ENCODE data around the gene TBC1D8B. TPM values are rescaled to one million over a fixed set of nuclear protein-coding genes. Genes with fewer than 3 reads are reported as not detected.

TBC1D8B gene
- polyA plus RNA-seq, 2 of the 4 experiments (the other 2 are of a cell fraction), result 2.9 to 3.3 TPM

DNA sequence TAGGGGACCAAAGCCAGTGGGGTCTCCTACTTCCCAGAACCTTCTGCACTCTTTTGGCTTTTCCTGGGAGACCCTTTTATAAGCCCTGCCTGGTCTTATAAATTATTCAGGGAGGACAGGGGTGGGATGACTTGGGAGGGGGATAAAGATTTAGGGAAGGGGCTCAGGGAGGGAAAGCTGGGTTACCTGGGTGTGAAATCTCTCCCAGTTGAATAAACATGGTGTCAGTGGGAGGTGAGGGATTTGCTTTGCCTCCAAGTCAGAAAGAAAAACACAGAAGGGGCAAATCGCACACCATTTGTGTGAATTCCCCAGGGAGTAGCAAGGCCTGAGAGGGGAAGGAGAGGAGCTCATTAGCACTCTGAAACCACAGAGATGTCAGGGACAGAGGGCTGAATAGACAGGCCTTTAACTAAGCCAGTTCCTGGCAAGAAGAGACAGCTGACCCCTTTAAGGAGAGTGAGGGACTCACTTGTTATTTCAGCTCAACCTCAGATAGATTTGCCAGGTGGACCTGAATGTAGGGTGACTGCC lies 100.9 kb downstream of the TBC1D8B start, which contains the start of gene RIPPLY1:
RIPPLY1 (minus strand) TSS at position 51 of the 534 bp plus-strand sequence. CDS start 54 bp downstream, outside the sequence.
- Histone ChIP-seq H3K4me1 (peaks cover 22% of the 10 kb centered on the region), H3K4me3 (no peak within 1 kb of the TSS), H3K27ac (peak within 1 kb of the TSS; percentile 33 to 88; a peak in 5 of 6 replicates), H3K4me2 (no peak within 1 kb of the TSS), H3K9me3 (no peaks in the 10 kb centered on the region)
- no peak for DNase-seq (ENCODE audit: low read depth in 1 of 2, low spot score in 1 of 2)
- no peak for FAIRE-seq
- 94% methylated on average over 1 of the region's 1 CpG for WGBS (ENCODE audit: missing lambda C conversion rate)
- TF ChIP-seq CBX2 (IDR thresholded peaks at IDR 0.05; ENCODE audit: borderline replicate concordance, low read depth) (no peak), ZNF302 (CRISPR knock-in tag; IDR thresholded peaks at IDR 0.05) (no peak), FOXS1 (CRISPR knock-in tag; IDR thresholded peaks at IDR 0.05) (no peak), TP53 (CRISPR knock-in tag; IDR thresholded peaks at IDR 0.05) (no peak), SMC3 (IDR thresholded peaks at IDR 0.05) (no peak), RCOR1 (IDR thresholded peaks at IDR 0.05; ENCODE audit: low read depth, low read length) (no peak), HES2 (IDR thresholded peaks at IDR 0.05) (no peak), USF2 (IDR thresholded peaks at IDR 0.05) (no peak), KDM5A (IDR thresholded peaks at IDR 0.05) (no peak), EHMT2 (IDR thresholded peaks at IDR 0.05; ENCODE audit: low read depth) (no peak), ZC3H11A (IDR thresholded peaks at IDR 0.05) (no peak), TFCP2L1 (CRISPR knock-in tag; IDR thresholded peaks at IDR 0.05) (no peak), FOSL2 (IDR thresholded peaks at IDR 0.05) (no peak), FOSL2 (CRISPR knock-in tag; IDR thresholded peaks at IDR 0.05) (no peak), CTCF (IDR thresholded peaks at IDR 0.05) (no peak), SREBF2 (IDR thresholded peaks at IDR 0.05) (no peak), POLR2AphosphoS2 (conservative IDR thresholded peaks at IDR 0.05; ENCODE audit: low read length) (no peak), HDAC2 (IDR thresholded peaks at IDR 0.05) (no peak), CBX8 (IDR thresholded peaks at IDR 0.05) (no peak)
- TF ChIP-seq, protein P1, sequence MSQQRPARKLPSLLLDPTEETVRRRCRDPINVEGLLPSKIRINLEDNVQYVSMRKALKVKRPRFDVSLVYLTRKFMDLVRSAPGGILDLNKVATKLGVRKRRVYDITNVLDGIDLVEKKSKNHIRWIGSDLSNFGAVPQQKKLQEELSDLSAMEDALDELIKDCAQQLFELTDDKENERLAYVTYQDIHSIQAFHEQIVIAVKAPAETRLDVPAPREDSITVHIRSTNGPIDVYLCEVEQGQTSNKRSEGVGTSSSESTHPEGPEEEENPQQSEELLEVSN (IDR thresholded peaks at IDR 0.05; ENCODE audit: borderline replicate concordance, low read depth), result no peak
- TF ChIP-seq, protein P2, sequence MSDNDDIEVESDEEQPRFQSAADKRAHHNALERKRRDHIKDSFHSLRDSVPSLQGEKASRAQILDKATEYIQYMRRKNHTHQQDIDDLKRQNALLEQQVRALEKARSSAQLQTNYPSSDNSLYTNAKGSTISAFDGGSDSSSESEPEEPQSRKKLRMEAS (IDR thresholded peaks at IDR 0.05), result no peak
- ChIA-PET CTCF (interaction anchor here (4.8 to 7.7 kb wide), 2 partner anchors 10 to 56 kb away, joined by 26 to 94 read pairs; no protein-coding TSS in a partner anchor), POLR2A (no interaction called here)
- no peak for ATAC-seq

DNA sequence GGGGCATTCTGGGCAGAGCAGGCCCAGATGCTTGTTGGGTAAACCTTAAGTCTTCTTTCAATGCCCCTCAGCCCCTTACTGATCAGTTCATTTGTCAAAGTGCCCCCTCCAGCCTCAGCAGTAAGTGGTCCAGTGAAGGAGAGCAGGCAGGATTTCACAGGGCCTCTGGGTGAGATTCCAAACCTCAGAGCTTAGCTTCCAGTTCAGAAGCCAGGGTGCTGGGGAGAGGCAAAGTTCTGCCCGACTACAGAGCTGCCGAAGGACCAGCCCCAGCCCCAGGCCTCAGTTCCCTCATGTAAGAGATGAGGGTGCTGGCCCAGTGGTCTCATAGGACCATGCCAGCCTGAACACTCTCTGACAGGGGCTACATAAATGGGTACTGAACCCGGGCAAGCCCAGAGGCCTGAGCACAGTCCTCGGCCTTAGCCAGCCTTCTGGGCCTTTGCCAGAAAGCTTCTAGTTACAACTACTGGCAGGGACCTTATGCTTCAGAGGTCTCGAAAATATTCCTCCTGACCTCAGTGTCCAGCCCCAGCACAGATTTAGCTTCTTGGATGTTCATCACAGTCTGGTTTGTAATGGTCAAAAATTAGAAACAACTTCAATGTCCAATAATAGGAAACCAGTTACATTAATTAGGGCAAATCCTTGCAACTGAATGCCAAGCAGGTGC lies 101.5 kb downstream of the TBC1D8B start:
- TF ChIP-seq EP300 (IDR thresholded peaks at IDR 0.05) (no peak), ZFP36 (IDR thresholded peaks at IDR 0.05; ENCODE audit: borderline replicate concordance, partially characterized antibody) (no peak), CBX8 (IDR thresholded peaks at IDR 0.05) (no peak), RFX5 (IDR thresholded peaks at IDR 0.05) (no peak), RNF2 (IDR thresholded peaks at IDR 0.05; ENCODE audit: borderline replicate concordance, low read depth) (no peak), ZC3H11A (IDR thresholded peaks at IDR 0.05) (no peak)
- Histone ChIP-seq H3K4me2 (no peak overlapping the region), H3K9me3 (no peaks in the 10 kb centered on the region), H3K27ac (peak overlapping the region; percentile 33 to 88; a peak in 5 of 6 replicates), H3K4me3 (no peak overlapping the region), H3K4me1 (peaks cover 16% of the 10 kb centered on the region)
- ChIA-PET CTCF (interaction anchor here (4.8 to 7.7 kb wide), 2 partner anchors 10 to 56 kb away, joined by 26 to 94 read pairs; no protein-coding TSS in a partner anchor), POLR2A (no interaction called here)
- FAIRE-seq (no peak), DNase-seq (ENCODE audit: low read depth in 1 of 2, low spot score in 1 of 2) (no peak), ATAC-seq (no peak)
- 76% methylated on average over 5 of the region's 5 CpGs for WGBS (ENCODE audit: missing lambda C conversion rate)

All from A549 (cell line).